Measurements from ENCODE around the gene SESN1. TPM values are rescaled to one million over a fixed set of nuclear protein-coding genes. Genes with fewer than 3 reads are reported as not detected.

Gene SESN1
- polyA plus RNA-seq, 1 donor (not counting 4 experiments of a cell fraction or from before 2014, with no cell fraction given): 21.4 TPM

- dilution Hi-C loops (cut with MboI; ENCODE audit: extremely low pct_ligation_motif_present, low sequenced_read_pairs): no loop called here
- H3K79me2 ChIP-seq (ENCODE audit: control insufficient read depth, insufficient read depth, low read length): no peaks in the 10 kb centered on the region
- H4K20me1 ChIP-seq (ENCODE audit: control insufficient read depth, extremely low read depth, insufficient read depth, low read length): no peaks in the 10 kb centered on the region
- no peak overlapping the region for H2AFZ ChIP-seq (ENCODE audit: control insufficient read depth, low read length)
- no peak overlapping the region for H3K4me2 ChIP-seq (ENCODE audit: control insufficient read depth, extremely low read depth, insufficient read depth, low read depth, low read length)
- H3K36me3 ChIP-seq (ENCODE audit: control insufficient read depth in 2 of 2, extremely low read depth in 1 of 2, insufficient read depth in 2 of 2, low read length in 2 of 2): no peaks in the 10 kb centered on the region
- no peaks in the 10 kb centered on the region for H3K9me1 ChIP-seq (ENCODE audit: control insufficient read depth, extremely low read depth, insufficient read depth, low read length)
- no peaks in the 10 kb centered on the region for H3K4me1 ChIP-seq (ENCODE audit: control insufficient read depth, extremely low read depth, insufficient read depth, low read length)
- DNase-seq (ENCODE audit: low read depth, low spot score) (no peak), FAIRE-seq (no peak)
- no peaks in the 10 kb centered on the region for H3K9me3 ChIP-seq (ENCODE audit: control insufficient read depth, low read depth, low read length)
- no peak overlapping the region for H3K9ac ChIP-seq (ENCODE audit: control insufficient read depth, extremely low read depth, insufficient read depth, low read length)
- H3K27me3 ChIP-seq (ENCODE audit: control insufficient read depth, extremely low read depth, insufficient read depth, low read length): no peaks in the 10 kb centered on the region
- H3K4me3 ChIP-seq (ENCODE audit: control insufficient read depth in 2 of 3, extremely low read depth in 1 of 3, insufficient read depth in 2 of 3, low read depth in 1 of 3, low read length in 3 of 3): no peak overlapping the region
- TF ChIP-seq CTCF (optimal IDR thresholded peaks at IDR 0.05 in 1 of 3, IDR thresholded peaks at IDR 0.05 in 1 of 3, conservative IDR thresholded peaks at IDR 0.05 in 1 of 3; ENCODE audit: extremely low read depth in 1 of 3, insufficient read depth in 2 of 3, low read length in 3 of 3): no peak
- TF ChIP-seq EZH2 (IDR thresholded peaks at IDR 0.05; ENCODE audit: low read length): no peak
- no peak overlapping the region for H3K27ac ChIP-seq (ENCODE audit: control insufficient read depth, insufficient read depth, low read length)
Measured at GRCh38 chr6:108961077-108961476, 133.6 kb downstream of the SESN1 start.

GRCh38 chr6:108960601-108961000, 134.0 kb downstream of the SESN1 start:
- Histone ChIP-seq H3K36me3 (ENCODE audit: control insufficient read depth in 2 of 2, extremely low read depth in 1 of 2, insufficient read depth in 2 of 2, low read length in 2 of 2) (no peaks in the 10 kb centered on the region), H4K20me1 (ENCODE audit: control insufficient read depth, extremely low read depth, insufficient read depth, low read length) (no peaks in the 10 kb centered on the region), H2AFZ (ENCODE audit: control insufficient read depth, low read length) (no peak overlapping the region), H3K9ac (ENCODE audit: control insufficient read depth, extremely low read depth, insufficient read depth, low read length) (no peak overlapping the region), H3K9me1 (ENCODE audit: control insufficient read depth, extremely low read depth, insufficient read depth, low read length) (no peaks in the 10 kb centered on the region), H3K79me2 (ENCODE audit: control insufficient read depth, insufficient read depth, low read length) (no peaks in the 10 kb centered on the region), H3K4me1 (ENCODE audit: control insufficient read depth, extremely low read depth, insufficient read depth, low read length) (no peaks in the 10 kb centered on the region), H3K9me3 (ENCODE audit: control insufficient read depth, low read depth, low read length) (no peaks in the 10 kb centered on the region), H3K27ac (ENCODE audit: control insufficient read depth, insufficient read depth, low read length) (no peak overlapping the region), H3K27me3 (ENCODE audit: control insufficient read depth, extremely low read depth, insufficient read depth, low read length) (no peaks in the 10 kb centered on the region), H3K4me3 (ENCODE audit: control insufficient read depth in 2 of 3, extremely low read depth in 1 of 3, insufficient read depth in 2 of 3, low read depth in 1 of 3, low read length in 3 of 3) (no peak overlapping the region), H3K4me2 (ENCODE audit: control insufficient read depth, extremely low read depth, insufficient read depth, low read depth, low read length) (no peak overlapping the region)
- dilution Hi-C loops (cut with MboI; ENCODE audit: extremely low pct_ligation_motif_present, low sequenced_read_pairs): no loop called here
- DNase-seq (ENCODE audit: low read depth, low spot score) (no peak), FAIRE-seq (no peak)
- TF ChIP-seq CTCF (optimal IDR thresholded peaks at IDR 0.05 in 1 of 3, IDR thresholded peaks at IDR 0.05 in 1 of 3, conservative IDR thresholded peaks at IDR 0.05 in 1 of 3; ENCODE audit: extremely low read depth in 1 of 3, insufficient read depth in 2 of 3, low read length in 3 of 3) (no peak), EZH2 (IDR thresholded peaks at IDR 0.05; ENCODE audit: low read length) (no peak)

All from keratinocyte (primary cell).